IPS-18c (cell line): ENCODE results near the gene MRTFA.
"Not testable (repeated sequence)": the region's sequence is repeated elsewhere in the genome, so short reads cannot be mapped to it uniquely, and the experiment has no call there.

Source experiments
- H3K4me3 ChIP-seq: 2 replicates; pipeline ENCODE4 v1.7.0; 2013; ENCODE audit warnings: low read depth, mild to moderate bottlenecking, low read length, moderate library complexity; ENCODE audit not compliant: insufficient read depth
- H3K9me3 ChIP-seq: one replicate; pipeline ENCODE4 v1.6.1; 2013; ENCODE audit warnings: mild to moderate bottlenecking, low read length, moderate library complexity; ENCODE audit not compliant: control insufficient read depth, insufficient read depth

MRTFA gene

GRCh38 chr22:40636380-40637182, at the start of gene MRTFA:
MRTFA (minus strand) TSS chr22:40636719.
- Histone ChIP-seq H3K9me3 (no peaks in the 10 kb centered on the region), H3K4me3 (peak within 1 kb of the TSS; percentile 89)

- Histone ChIP-seq H3K9me3 (no peaks in the 10 kb centered on the region), H3K4me3 (no peak overlapping the region)
Measured at GRCh38 chr22:40685406-40685805, 48.9 kb upstream of the MRTFA start.

DNA sequence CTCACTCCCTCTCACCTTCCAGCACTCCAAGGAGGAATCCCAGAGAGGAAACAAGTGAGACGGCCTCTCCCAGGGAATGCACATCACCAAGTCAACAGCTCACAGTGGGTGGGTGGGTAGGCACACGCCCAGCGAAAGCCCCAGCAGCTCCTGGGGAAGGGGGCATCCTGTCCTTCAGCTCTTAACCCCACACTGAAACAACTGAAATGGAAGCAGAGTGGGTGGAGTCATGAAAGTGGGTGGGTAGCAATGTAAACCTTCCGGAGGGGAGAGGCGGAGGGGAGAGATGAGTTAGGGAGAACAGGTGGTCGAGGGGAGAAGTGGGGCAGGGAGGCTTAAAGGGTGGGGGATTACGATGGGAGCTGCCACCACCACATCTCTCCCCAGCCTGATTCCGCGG, 48.2 kb upstream of the MRTFA start:
- no peaks in the 10 kb centered on the region for H3K9me3 ChIP-seq
- peak overlapping the region; percentile 30; the same call in 1 of the 2 replicates for H3K4me3 ChIP-seq

DNA sequence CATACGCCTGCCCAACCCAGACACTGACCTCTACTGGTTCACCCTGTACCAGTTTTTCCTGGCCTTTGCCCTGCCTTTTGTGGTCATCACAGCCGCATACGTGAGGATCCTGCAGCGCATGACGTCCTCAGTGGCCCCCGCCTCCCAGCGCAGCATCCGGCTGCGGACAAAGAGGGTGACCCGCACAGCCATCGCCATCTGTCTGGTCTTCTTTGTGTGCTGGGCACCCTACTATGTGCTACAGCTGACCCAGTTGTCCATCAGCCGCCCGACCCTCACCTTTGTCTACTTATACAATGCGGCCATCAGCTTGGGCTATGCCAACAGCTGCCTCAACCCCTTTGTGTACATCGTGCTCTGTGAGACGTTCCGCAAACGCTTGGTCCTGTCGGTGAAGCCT, 44.9 kb upstream of the MRTFA start:
- no peak overlapping the region for H3K4me3 ChIP-seq
- H3K9me3 ChIP-seq = no peaks in the 10 kb centered on the region

- Histone ChIP-seq H3K9me3 (no peaks in the 10 kb centered on the region), H3K4me3 (no peak overlapping the region)
Measured at GRCh38 chr22:40680819-40681183, 44.3 kb upstream of the MRTFA start.

DNA sequence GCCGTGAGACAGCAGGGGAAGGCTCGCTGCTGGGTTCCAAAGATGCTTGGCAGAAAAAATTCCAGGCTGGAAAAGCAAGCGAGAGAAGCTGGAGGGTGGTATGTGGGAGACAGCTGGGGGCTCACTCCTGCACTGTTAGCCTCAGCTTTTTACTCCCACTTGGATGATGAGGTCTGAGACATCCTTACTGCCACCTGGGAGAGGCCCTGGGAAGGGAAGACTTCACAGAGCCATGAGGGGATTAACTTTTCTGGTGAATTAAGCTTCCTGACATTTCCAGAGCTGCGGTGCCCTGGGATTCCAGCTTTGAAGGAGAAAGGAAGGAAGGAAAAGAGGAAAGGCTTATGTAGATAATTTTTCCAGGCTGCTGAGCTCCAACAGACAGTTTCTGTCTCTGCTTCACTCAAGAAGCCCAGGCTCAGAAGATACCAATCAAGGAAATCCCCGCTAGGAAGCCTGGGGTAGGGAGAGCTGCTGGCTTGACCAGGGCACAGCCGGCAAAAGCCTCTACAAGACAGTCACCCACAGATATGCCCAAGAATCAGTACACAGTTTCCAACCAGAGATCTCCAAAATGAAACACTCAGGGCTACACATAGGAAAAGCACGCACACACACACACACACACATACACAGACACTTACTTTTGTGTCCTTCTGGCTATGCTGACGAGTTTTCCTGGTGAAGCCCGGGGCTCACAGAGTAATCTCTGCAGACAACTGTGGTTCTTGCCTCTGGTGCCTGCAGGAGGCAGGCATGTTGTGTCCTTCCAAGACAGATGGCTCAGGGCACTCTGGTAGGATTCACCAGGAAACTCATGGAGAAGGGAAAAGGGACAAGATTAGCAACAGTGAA, 43.7 kb upstream of the MRTFA start:
- Histone ChIP-seq H3K9me3 (no peaks in the 10 kb centered on the region), H3K4me3 (peak overlapping the region; percentile 49; the same call in 1 of the 2 replicates)

GRCh38 chr22:40679249-40679963, 42.9 kb upstream of the MRTFA start, which contains the start of gene MCHR1:
MCHR1 (plus strand) TSS chr22:40679484; CDS start chr22:40679653, 169 bp downstream.
- Histone ChIP-seq H3K9me3 (no peaks in the 10 kb centered on the region), H3K4me3 (peak within 1 kb of the TSS; percentile 49; the same call in 1 of the 2 replicates)

GRCh38 chr22:40678493-40679248, 42.2 kb upstream of the MRTFA start:
- H3K4me3 ChIP-seq = no peak overlapping the region
- H3K9me3 ChIP-seq = no peaks in the 10 kb centered on the region

DNA sequence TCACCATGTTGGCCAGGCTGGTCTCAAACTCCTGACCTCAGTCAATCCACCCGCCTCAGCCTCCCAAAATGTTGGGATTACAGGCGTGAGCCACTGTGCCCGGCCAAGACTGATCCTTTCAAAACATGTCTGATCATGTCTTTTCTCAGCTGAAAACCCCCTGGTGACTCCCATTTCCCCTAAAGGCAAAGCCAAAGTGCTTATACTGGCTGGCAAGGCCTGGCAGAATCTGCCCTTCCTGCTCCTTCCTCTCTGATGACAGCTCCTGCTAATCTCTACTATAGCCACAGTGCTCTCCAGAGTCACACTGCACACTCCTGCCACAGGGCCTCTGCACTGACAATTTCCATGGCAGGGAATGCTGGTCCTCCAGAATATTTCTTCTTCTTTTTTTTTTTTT, 40.1 kb upstream of the MRTFA start:
- no peaks in the 10 kb centered on the region for H3K9me3 ChIP-seq
- no peak overlapping the region for H3K4me3 ChIP-seq

DNA sequence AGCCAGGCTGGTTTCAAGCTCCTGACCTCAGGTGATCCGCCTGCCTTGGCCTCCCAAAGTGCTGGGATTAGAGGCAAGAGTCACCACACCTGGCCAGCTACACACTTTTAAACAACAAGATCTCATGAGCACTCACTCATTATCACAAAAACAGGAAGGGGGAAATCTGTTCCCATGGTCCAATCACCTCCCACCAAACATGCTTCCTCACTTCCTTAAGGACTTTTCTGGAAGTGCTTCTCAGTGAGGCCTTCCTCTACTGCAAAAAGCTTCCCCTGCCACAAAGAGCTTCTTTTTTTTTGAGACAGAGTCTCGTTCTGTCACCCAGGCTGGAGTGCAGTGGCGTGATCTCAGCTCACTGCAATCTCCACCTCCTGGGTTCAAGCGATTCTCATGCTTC, 39.6 kb upstream of the MRTFA start:
- H3K9me3 ChIP-seq, H3K4me3 ChIP-seq: not testable (repeated sequence)

DNA sequence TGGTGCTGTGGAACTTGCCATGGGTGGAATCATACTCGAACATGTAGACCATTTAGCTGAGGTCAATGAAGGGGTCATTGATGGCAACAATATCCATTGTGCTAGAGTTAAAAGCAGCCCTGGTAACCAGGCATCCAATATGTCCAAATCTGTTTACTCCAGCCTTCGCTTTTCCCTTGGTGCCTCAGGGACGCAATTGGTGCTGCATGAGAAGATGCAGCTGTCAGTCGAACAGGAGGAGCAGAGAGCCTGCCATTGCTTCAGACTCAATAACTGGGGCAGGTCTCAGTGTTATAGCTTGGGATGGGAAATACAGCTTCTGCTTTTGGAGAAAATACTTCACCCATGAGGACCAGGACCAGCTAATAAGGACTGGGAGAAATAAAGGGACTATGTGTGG, 37.8 kb upstream of the MRTFA start:
- H3K9me3 ChIP-seq = no peaks in the 10 kb centered on the region
- no peak overlapping the region for H3K4me3 ChIP-seq

GRCh38 chr22:40673017-40673416, 36.5 kb upstream of the MRTFA start:
- Histone ChIP-seq H3K4me3 (no peak overlapping the region), H3K9me3 (no peaks in the 10 kb centered on the region)

- Histone ChIP-seq H3K4me3 (no peak overlapping the region), H3K9me3 (no peaks in the 10 kb centered on the region)
Measured at GRCh38 chr22:40671796-40672360, 35.4 kb upstream of the MRTFA start.

DNA sequence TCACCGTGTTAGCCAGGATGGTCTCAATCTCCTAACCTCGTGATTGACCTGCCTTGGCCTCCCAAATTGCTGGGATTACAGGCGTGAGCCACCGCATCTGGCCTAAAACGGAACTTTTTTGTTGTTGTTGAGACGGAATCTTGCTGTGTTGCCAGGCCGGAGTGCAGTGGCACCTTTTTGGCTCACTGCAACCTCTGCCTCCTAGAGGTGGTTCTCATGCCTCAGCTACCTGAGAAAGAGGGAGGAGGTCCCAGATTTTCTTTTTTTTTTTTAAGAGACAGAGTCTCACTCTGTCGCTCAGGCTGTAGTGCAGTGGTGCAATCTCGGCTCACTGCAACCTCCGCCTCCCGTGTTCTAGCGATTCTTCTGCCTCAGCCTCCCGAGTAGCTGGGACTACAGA, 34.9 kb upstream of the MRTFA start:
- H3K4me3 ChIP-seq = no peak overlapping the region
- no peaks in the 10 kb centered on the region for H3K9me3 ChIP-seq

- Histone ChIP-seq H3K4me3 (no peak overlapping the region), H3K9me3 (no peaks in the 10 kb centered on the region)
Measured at GRCh38 chr22:40670058-40670457, 33.5 kb upstream of the MRTFA start.

GRCh38 chr22:40668611-40669411, 32.3 kb upstream of the MRTFA start:
- H3K9me3 ChIP-seq = no peaks in the 10 kb centered on the region

More at GRCh38 chr22:40668611-40669411, 32.3 kb upstream of the MRTFA start:
- H3K4me3 ChIP-seq = no peak overlapping the region
